K562 (cell line): ENCODE results near the gene KRT4. TPM values are rescaled to one million over a fixed set of nuclear protein-coding genes. Genes with fewer than 3 reads are reported as not detected.

ENCODE experiments used
- ATAC-seq: fragments of 200-7000 bp; cut with Tn5 transposase; 3 replicates; pipeline ENCODE4 v1.9.1; 2020; ENCODE audit warnings: moderate library complexity
- BruUV-seq: library from RNA; stranded (reverse); fragments of 400-500 nt; replicated peaks from 2 replicates; lab custom pipeline; 2021; lab: Mats Ljungman, UMichigan
- CTCF ChIA-PET: fragments of 300-600 bp; formaldehyde crosslinking; extraction: SDS; loops from one replicate; lab custom pipeline; 2021; ENCODE audit warnings: low intra/inter-chr PET ratio; lab: Yijun Ruan, JAX
- POLR2A ChIA-PET: fragments of 300-600, 350-650 bp; sonication (Branson Sonifier 250); formaldehyde crosslinking; extraction: SDS; loops from one replicate; lab custom pipeline; 2021; ENCODE audit warnings: antibody characterized with exemption, inconsistent platforms; lab: Yijun Ruan, JAX
- DNase-seq, 4 experiments: peaks; one replicate each; pipeline versions ENCODE4 v3.0.0 to v3.0.0-alpha.2; 2011 to 2018; ENCODE audit warnings: low spot score in 3 of 4, mixed read lengths in 3 of 4; ENCODE audit errors: extremely low read depth in 1 of 4
- FAIRE-seq: peaks from 2 replicates; lab custom pipeline; 2011; peaks lifted over from hg19 to GRCh38; lab: Jason Lieb, UNC
- H2AFZ ChIP-seq: 2 replicates; pipeline ENCODE4 v1.6.0; 2011; ENCODE audit warnings: low read depth, low read length, control low read depth, inconsistent platforms
- H3K27ac ChIP-seq: fragments of 200-600 bp; 3 replicates; pipeline ENCODE4 v1.8.0; 2011; ENCODE audit warnings: low read depth, mild to moderate bottlenecking, control low read depth, inconsistent platforms, low read length, moderate library complexity, mixed read lengths; ENCODE audit errors: extremely low read depth
- H3K27me3 ChIP-seq, 2 experiments: fragments of 300-600 bp in 1 of 2; 2 replicates in 1 of 2; 3 replicates in 1 of 2; pipeline versions ENCODE4 v1.6.0 to v1.8.0; 2011; ENCODE audit warnings: inconsistent platforms in 2 of 2, low read length in 2 of 2, mild to moderate bottlenecking in 1 of 2, mixed read lengths in 1 of 2, moderate library complexity in 1 of 2; ENCODE audit not compliant: control insufficient read depth in 2 of 2, insufficient read depth in 2 of 2
- H3K36me3 ChIP-seq: fragments of 300-600 bp; 3 replicates; pipeline ENCODE4 v1.8.0; 2011; ENCODE audit warnings: mild to moderate bottlenecking, low read length, inconsistent platforms; ENCODE audit not compliant: control insufficient read depth, insufficient read depth
- H3K4me1 ChIP-seq, 2 experiments: fragments of 200-600 bp in 1 of 2; replicated peaks in 1 of 2; 2 replicates in 1 of 2; 3 replicates in 1 of 2; pipeline versions ENCODE4 v1.5.1 to v1.8.0; 2011; ENCODE audit warnings: inconsistent platforms in 2 of 2, low read length in 2 of 2, mild to moderate bottlenecking in 1 of 2, mixed read lengths in 1 of 2, moderate library complexity in 1 of 2; ENCODE audit not compliant: control insufficient read depth in 2 of 2, insufficient read depth in 2 of 2
- H3K4me2 ChIP-seq: 2 replicates; pipeline ENCODE4 v1.6.1; 2011; ENCODE audit warnings: low read length, control low read depth, inconsistent platforms, mixed read lengths; ENCODE audit not compliant: insufficient read depth
- H3K4me3 ChIP-seq: fragments of 200-600 bp; sonication (generic), shearing (Covaris generic); 2 replicates; pipeline ENCODE4 v1.5.1; 2016; ENCODE audit warnings: control low read depth, inconsistent platforms
- H3K79me2 ChIP-seq: fragments of 200-600 bp; 3 replicates; pipeline ENCODE4 v1.8.0; 2011; ENCODE audit warnings: low read length, inconsistent platforms; ENCODE audit not compliant: control insufficient read depth, insufficient read depth
- H3K9ac ChIP-seq, 2 experiments: 2 replicates each; pipeline versions ENCODE4 v1.6.0 to v1.6.1; 2011; ENCODE audit warnings: low read depth in 2 of 2, low read length in 2 of 2, control low read depth in 1 of 2, inconsistent platforms in 1 of 2, mild to moderate bottlenecking in 1 of 2, mixed read lengths in 1 of 2; ENCODE audit not compliant: insufficient read depth in 1 of 2
- H3K9me1 ChIP-seq: one replicate; pipeline ENCODE4 v1.6.0; 2011; ENCODE audit warnings: inconsistent platforms, mild to moderate bottlenecking, low read length, moderate library complexity; ENCODE audit not compliant: control insufficient read depth, insufficient read depth
- H3K9me3 ChIP-seq: replicated peaks from 2 replicates; pipeline ENCODE4 v1.5.1; 2011; ENCODE audit warnings: low read depth, low read length, inconsistent platforms; ENCODE audit not compliant: control insufficient read depth, insufficient read depth
- H4K20me1 ChIP-seq: replicated peaks from 2 replicates; pipeline ENCODE4 v1.6.1; 2011; ENCODE audit warnings: low read length, inconsistent platforms, mixed read lengths; ENCODE audit not compliant: control insufficient read depth, insufficient read depth
- FOSL1 ChIP-seq: fragments of 200-800 bp; sonication (Bioruptor generic); conservative IDR thresholded peaks from 2 replicates; pipeline ENCODE4 v1.6.1; 2016; ENCODE audit warnings: missing genetic modification characterization, missing compliant biosample characterization
- GTF3C2 ChIP-seq: IDR thresholded peaks from 3 replicates; pipeline ENCODE4 v1.6.1; 2011; ENCODE audit warnings: borderline replicate concordance, mild to moderate bottlenecking, moderate library complexity; ENCODE audit not compliant: insufficient read length; ENCODE audit errors: extremely low read depth
- MAX ChIP-seq: sonication (generic); formaldehyde crosslinking; IDR thresholded peaks from 2 replicates; pipeline ENCODE4 v1.9.0; 2022; ENCODE audit warnings: mild to moderate bottlenecking, missing genetic modification reagents
- MEF2D ChIP-seq: conservative IDR thresholded peaks from 2 replicates; pipeline ENCODE4 v1.6.1; 2016; ENCODE audit warnings: low read depth, missing genetic modification characterization, missing compliant biosample characterization
- RERE ChIP-seq: sonication (generic); formaldehyde crosslinking; IDR thresholded peaks from 2 replicates; pipeline ENCODE4 v1.8.0; 2023; ENCODE audit warnings: missing genetic modification reagents, mild to moderate bottlenecking, borderline replicate concordance
- ZNF133 ChIP-seq: fragments of 250-450 bp; sonication (Bioruptor Pico); IDR thresholded peaks from 2 replicates; pipeline ENCODE4 v1.4.0; 2020; ENCODE audit warnings: mild to moderate bottlenecking
- WGBS: fragments of 100-300 bp; shearing (Covaris generic); methylation state at CpG from one replicate; pipeline ENCODE4 v1.1.6; 2016; ENCODE audit warnings: low coverage, mixed read lengths; ENCODE audit not compliant: insufficient coverage; ENCODE audit errors: missing lambda C conversion rate; 5-methylcytosine and 5-hydroxymethylcytosine counted together
- in situ Hi-C: fragments of 300-500 bp; cut with MboI; formaldehyde crosslinking; loops from 4 replicates; pipeline ENCODE4 v1.15.0; 2018; ENCODE audit warnings: inconsistent platforms, mixed read lengths
- intact Hi-C: fragments of 100-400 bp; cut with micrococcal nuclease; formaldehyde crosslinking; loops from 2 replicates; pipeline ENCODE4 v1.14.2; 2022
- polyA plus RNA-seq, 8 experiments: library from polyadenylated mRNA; depleted of rRNA in 4 of 8; stranded (reverse) in 5 of 8; unstranded in 3 of 8; fragments of >200 nt; fragmentation: Nextera tagmentation in 2 of 8; fragmentation: Illumina TruSeq in 1 of 8; extraction: Ambion mirVana in 2 of 8; extraction: Trizol in 1 of 8; gene quantifications; 2 replicates each; pipeline versions ENCODE4 v1.2.1 to v1.2.3, GENCODE V29; 2011 to 2014; ENCODE audit warnings: inconsistent platforms in 1 of 8, missing spikeins in 1 of 8
- total RNA-seq, 7 experiments: library from RNA; depleted of rRNA in 6 of 7; stranded (reverse); fragments of >200 nt in 6 of 7; fragmentation: Illumina TruSeq in 2 of 7; extraction: Trizol in 2 of 7; gene quantifications; 2 replicates each; pipeline versions ENCODE4 v1.2.1 to v1.2.3, GENCODE V29; 2011 to 2021; ENCODE audit warnings: low replicate concordance in 1 of 7

Gene KRT4
- total and polyA plus RNA-seq, 9 of the 15 experiments (the other 6 are each of a cell fraction or from before 2014, with no cell fraction given), result not detected

GRCh38 chr12:52776913-52777395, 37.0 kb downstream of the KRT4 start, which contains the start of gene KRT76:
KRT76 (minus strand) TSS chr12:52777345; CDS start chr12:52777291, 54 bp downstream.
- BruUV-seq, result no TSS peak

More at GRCh38 chr12:52776913-52777395, 37.0 kb downstream of the KRT4 start, which contains the start of gene KRT76:
- no peak for ATAC-seq
- H3K4me1 ChIP-seq, result no peaks in the 10 kb centered on the region
- no peak within 1 kb of the TSS; a peak in 1 of 4 replicates for H3K9ac ChIP-seq
- CTCF ChIA-PET, result no interaction called here
- intact Hi-C loops, result no loop called here
- FAIRE-seq, result no peak
- H3K27me3 ChIP-seq, result peaks cover 26 to 75% of the 10 kb centered on the region in 2 experiments; a peak in 4 of 5 replicates
- H3K27ac ChIP-seq, result no peak within 1 kb of the TSS
- H3K9me1 ChIP-seq, result no peaks in the 10 kb centered on the region
- 7% methylated on average over 6 of the region's 8 CpGs for WGBS
- no peak within 1 kb of the TSS for H2AFZ ChIP-seq
- TF ChIP-seq FOSL1 (no peak), MAX (no peak), GTF3C2 (no peak), ZNF133 (no peak), MEF2D (no peak), RERE (CRISPR knock-in tag) (no peak)
- TF ChIP-seq, all 486 proteins: peak for 0
- Histone ChIP-seq H4K20me1 (no peaks in the 10 kb centered on the region; the same call in none of the 2 replicates), H3K79me2 (no peaks in the 10 kb centered on the region), H3K4me3 (no peak within 1 kb of the TSS), H3K9me3 (no peaks in the 10 kb centered on the region), H3K36me3 (no peaks in the 10 kb centered on the region), H3K4me2 (no peak within 1 kb of the TSS)
- POLR2A ChIA-PET, result interaction anchor here (0.7 to 1.0 kb wide), 4 partner anchors 11 to 28 kb away, joined by 3 read pairs; no protein-coding TSS in a partner anchor
- in situ Hi-C loops, result no loop called here
- no peak for DNase-seq
